H1 (cell line): ENCODE results near the gene OXCT2. TPM values are rescaled to one million over a fixed set of nuclear protein-coding genes. Genes with fewer than 3 reads are reported as not detected.

ENCODE experiments used
- CTCF ChIA-PET: fragments of 300-600 bp; sonication (Branson Sonifier 250); formaldehyde crosslinking; loops from one replicate; lab custom pipeline; 2021; ENCODE audit not compliant: partially characterized antibody; lab: Charles Lee
- POLR2A ChIA-PET: fragments of 300-600 bp; sonication (Branson Sonifier 250); formaldehyde crosslinking; loops from one replicate; lab custom pipeline; 2021; ENCODE audit warnings: inconsistent platforms; ENCODE audit not compliant: partially characterized antibody; lab: Charles Lee
- DNase-seq, 2 experiments: peaks; one replicate each; pipeline versions ENCODE4 v3.0.0 to v3.0.0-alpha.2; 2010 to 2022; ENCODE audit warnings: low spot score in 2 of 2, low read depth in 1 of 2, mixed read lengths in 1 of 2
- FAIRE-seq: peaks from 2 replicates; lab custom pipeline; 2011; peaks lifted over from hg19 to GRCh38; lab: Jason Lieb, UNC
- H2AFZ ChIP-seq: 2 replicates; pipeline ENCODE4 v1.8.1; 2012; ENCODE audit warnings: low read length, inconsistent platforms
- H2AK5ac ChIP-seq: 2 replicates; pipeline ENCODE4 v1.6.1; 2013; ENCODE audit warnings: low read depth, low read length
- H2BK120ac ChIP-seq: replicated peaks from 2 replicates; pipeline ENCODE3; 2013; ENCODE audit warnings: low read depth, low read length, inconsistent platforms
- H2BK12ac ChIP-seq: 2 replicates; pipeline ENCODE4 v1.6.1; 2013; ENCODE audit warnings: low read depth, low read length
- H2BK15ac ChIP-seq: 2 replicates; pipeline ENCODE4 v1.6.1; 2013; ENCODE audit warnings: low read length
- H2BK20ac ChIP-seq: 2 replicates; pipeline ENCODE4 v1.6.1; 2013; ENCODE audit warnings: low read length
- H2BK5ac ChIP-seq: 2 replicates; pipeline ENCODE4 v1.6.1; 2013; ENCODE audit warnings: low read depth, low read length
- H3K14ac ChIP-seq: 2 replicates; pipeline ENCODE4 v1.6.1; 2013; ENCODE audit warnings: inconsistent platforms; ENCODE audit not compliant: insufficient read length
- H3K18ac ChIP-seq: 2 replicates; pipeline ENCODE4 v1.6.1; 2013; ENCODE audit warnings: low read length; ENCODE audit errors: extremely low read depth
- H3K23ac ChIP-seq: 2 replicates; pipeline ENCODE4 v1.6.1; 2013; ENCODE audit warnings: inconsistent platforms; ENCODE audit not compliant: insufficient read length
- H3K23me2 ChIP-seq: 2 replicates; pipeline ENCODE4 v1.6.1; 2013; ENCODE audit warnings: low read depth, low read length
- H3K27ac ChIP-seq: 2 replicates; pipeline ENCODE4 v1.6.1; 2011; ENCODE audit warnings: low read depth, low read length, inconsistent platforms
- H3K27me3 ChIP-seq, 4 experiments: replicated peaks in 1 of 4; 1 replicate in 1 of 4; 2 replicates in 3 of 4; pipeline versions ENCODE4 v1.6.1 to v1.8.1; 2011 to 2013; ENCODE audit warnings: low read length in 3 of 4, mild to moderate bottlenecking in 3 of 4, inconsistent platforms in 2 of 4, mixed read lengths in 2 of 4, moderate library complexity in 1 of 4; ENCODE audit not compliant: control insufficient read depth in 3 of 4, insufficient read depth in 3 of 4; ENCODE audit errors: extremely low read depth in 1 of 4
- H3K36me3 ChIP-seq, 4 experiments: 2 replicates each; pipeline versions ENCODE4 v1.6.1 to v1.8.1; 2011 to 2013; ENCODE audit warnings: mild to moderate bottlenecking in 4 of 4, low read length in 3 of 4, moderate library complexity in 2 of 4, control low read depth in 1 of 4, inconsistent platforms in 1 of 4; ENCODE audit not compliant: insufficient read depth in 4 of 4, control insufficient read depth in 2 of 4
- H3K4ac ChIP-seq: replicated peaks from 2 replicates; pipeline ENCODE3; 2013; ENCODE audit warnings: low read length, low read depth, mixed read lengths, inconsistent platforms; ENCODE audit not compliant: insufficient read length
- H3K4me1 ChIP-seq, 4 experiments: replicated peaks in 1 of 4; 1 replicate in 1 of 4; 2 replicates in 3 of 4; pipeline versions ENCODE4 v1.6.1 to v1.8.1; 2011 to 2013; ENCODE audit warnings: low read length in 3 of 4, inconsistent platforms in 2 of 4, mixed read lengths in 1 of 4; ENCODE audit not compliant: insufficient read depth in 4 of 4, control insufficient read depth in 3 of 4
- H3K4me2 ChIP-seq, 2 experiments: 2 replicates each; pipeline versions ENCODE4 v1.6.1 to v1.8.1; 2011 to 2013; ENCODE audit warnings: low read depth in 2 of 2, low read length in 2 of 2, control low read depth in 1 of 2, inconsistent platforms in 1 of 2, mild to moderate bottlenecking in 1 of 2; ENCODE audit not compliant: insufficient read depth in 1 of 2
- H3K4me3 ChIP-seq, 4 experiments: fragments of 200-600, 300-600 bp in 1 of 4; sonication (generic), shearing (Covaris generic), sonication (Bioruptor Twin) in 1 of 4; 2 replicates each; pipeline versions ENCODE4 v1.5.1 to v1.8.1; 2011 to 2016; ENCODE audit warnings: low read length in 4 of 4, low read depth in 3 of 4, control low read depth in 2 of 4, inconsistent platforms in 2 of 4, mild to moderate bottlenecking in 2 of 4, mixed read lengths in 1 of 4, moderate library complexity in 1 of 4; ENCODE audit not compliant: insufficient read depth in 2 of 4; ENCODE audit errors: extremely low read depth in 1 of 4
- H3K56ac ChIP-seq: replicated peaks from 2 replicates; pipeline ENCODE3; 2013; ENCODE audit warnings: low read depth, mild to moderate bottlenecking, mixed read lengths, low read length, inconsistent platforms; ENCODE audit not compliant: insufficient read length
- H3K79me1 ChIP-seq: 2 replicates; pipeline ENCODE4 v1.6.1; 2013; ENCODE audit warnings: low read depth, low read length, control low read depth
- H3K79me2 ChIP-seq, 2 experiments: 2 replicates each; pipeline versions ENCODE4 v1.6.1 to v1.8.1; 2012 to 2013; ENCODE audit warnings: low read length in 2 of 2, mild to moderate bottlenecking in 2 of 2, inconsistent platforms in 1 of 2; ENCODE audit not compliant: insufficient read depth in 2 of 2, control insufficient read depth in 1 of 2
- H3K9ac ChIP-seq, 4 experiments: replicated peaks in 1 of 4; 1 replicate in 1 of 4; 2 replicates in 3 of 4; pipeline versions ENCODE4 v1.6.1 to v1.8.1; 2011 to 2013; ENCODE audit warnings: low read depth in 3 of 4, low read length in 3 of 4, control low read depth in 2 of 4, mild to moderate bottlenecking in 2 of 4, moderate library complexity in 2 of 4, inconsistent platforms in 1 of 4; ENCODE audit errors: extremely low read depth in 1 of 4
- H3K9me3 ChIP-seq, 2 experiments: 2 replicates each; pipeline versions ENCODE4 v1.6.1 to v1.8.1; 2012 to 2013; ENCODE audit warnings: mild to moderate bottlenecking in 2 of 2, moderate library complexity in 2 of 2, control low read depth in 1 of 2, inconsistent platforms in 1 of 2, low read depth in 1 of 2, low read length in 1 of 2, mixed read lengths in 1 of 2; ENCODE audit not compliant: insufficient read depth in 2 of 2
- H4K20me1 ChIP-seq, 2 experiments: replicated peaks in 1 of 2; 2 replicates each; pipeline versions ENCODE3 to v1.8.1; 2011 to 2013; ENCODE audit warnings: inconsistent platforms in 2 of 2, low read length in 2 of 2, mild to moderate bottlenecking in 1 of 2; ENCODE audit not compliant: insufficient read depth in 2 of 2, control insufficient read depth in 1 of 2
- H4K5ac ChIP-seq: 2 replicates; pipeline ENCODE4 v1.6.1; 2013; ENCODE audit warnings: low read length, low read depth, mixed read lengths, inconsistent platforms; ENCODE audit not compliant: insufficient read length
- H4K8ac ChIP-seq: 2 replicates; pipeline ENCODE4 v1.8.0; 2013; ENCODE audit warnings: mild to moderate bottlenecking, moderate library complexity, low read length, inconsistent platforms; ENCODE audit not compliant: insufficient read depth; ENCODE audit errors: extremely low read depth
- H4K91ac ChIP-seq: replicated peaks from 2 replicates; pipeline ENCODE3; 2013; ENCODE audit warnings: low read length, mixed read lengths, inconsistent platforms; ENCODE audit not compliant: insufficient read length
- CREB1 ChIP-seq: IDR thresholded peaks from 2 replicates; pipeline ENCODE4 v1.6.1; 2012; ENCODE audit warnings: inconsistent platforms
- GABPA ChIP-seq: IDR thresholded peaks from 2 replicates; pipeline ENCODE4 v1.6.1; 2011; ENCODE audit warnings: mild to moderate bottlenecking, low read length, moderate library complexity, borderline replicate concordance; ENCODE audit not compliant: insufficient read depth
- KDM4A ChIP-seq: IDR thresholded peaks from one replicate; pipeline ENCODE4 v1.7.1; 2012; ENCODE audit warnings: low read depth, mild to moderate bottlenecking, moderate library complexity, low read length, inconsistent platforms; ENCODE audit not compliant: severe bottlenecking
- RXRA ChIP-seq: IDR thresholded peaks from 2 replicates; pipeline ENCODE4 v1.6.1; 2011; ENCODE audit warnings: low read depth, mild to moderate bottlenecking, low read length, moderate library complexity; ENCODE audit not compliant: insufficient read depth
- TEAD4 ChIP-seq: IDR thresholded peaks from 2 replicates; pipeline ENCODE4 v1.6.1; 2012; ENCODE audit warnings: low read depth, low read length, inconsistent platforms, mixed read lengths
- WGBS, 2 experiments: shearing (Covaris generic) in 1 of 2; methylation state at CpG; one replicate each; pipeline versions ENCODE4 v1.1.6 to v1.1.7; 2013 to 2015; ENCODE audit warnings: low lambda C conversion rate in 2 of 2, mixed read lengths in 2 of 2, inconsistent platforms in 1 of 2, low coverage in 1 of 2, missing lambda C conversion rate in 1 of 2; ENCODE audit not compliant: insufficient replicate concordance in 2 of 2, insufficient coverage in 1 of 2, insufficient read length in 1 of 2; ENCODE audit errors: extremely low coverage in 1 of 2, missing lambda C conversion rate in 1 of 2; 5-methylcytosine and 5-hydroxymethylcytosine counted together
- polyA plus RNA-seq, 7 experiments: library from polyadenylated mRNA; depleted of rRNA in 3 of 7; stranded (reverse) in 5 of 7; unstranded in 2 of 7; fragments of >200 nt in 5 of 7; fragments of 200-250 nt in 2 of 7; gene quantifications; 1 replicate in 5 of 7; 2 replicates in 1 of 7; 4 replicates in 1 of 7; pipeline versions ENCODE4 v1.2.1 to v1.2.3, GENCODE V29; 2011 to 2013; ENCODE audit warnings: missing spikeins in 2 of 7, mixed read lengths in 2 of 7
- total RNA-seq: library from RNA; stranded (reverse); fragmentation: NEBNext Ultra II Directional; extraction: Animal tissue kit (Norgen Biotek cat#: 25700); gene quantifications from 2 replicates; pipeline ENCODE4 v1.2.1, GENCODE V29; 2021
- TF ChIP-seq, protein P1 (sequence below), 3 experiments: IDR thresholded peaks; 1 replicate in 2 of 3; 2 replicates in 1 of 3; pipeline versions ENCODE4 v1.5.1 to v1.6.1; 2011; ENCODE audit warnings: low read length in 3 of 3, mild to moderate bottlenecking in 3 of 3, inconsistent platforms in 2 of 3, low read depth in 1 of 3, moderate library complexity in 1 of 3; ENCODE audit not compliant: insufficient read depth in 1 of 3; ENCODE audit errors: control extremely low read depth in 1 of 3

Gene OXCT2
- total and polyA plus RNA-seq, 2 of the 8 experiments (the other 6 are each of a cell fraction or from before 2014, with no cell fraction given), result 2.6 to 2.9 TPM

DNA sequence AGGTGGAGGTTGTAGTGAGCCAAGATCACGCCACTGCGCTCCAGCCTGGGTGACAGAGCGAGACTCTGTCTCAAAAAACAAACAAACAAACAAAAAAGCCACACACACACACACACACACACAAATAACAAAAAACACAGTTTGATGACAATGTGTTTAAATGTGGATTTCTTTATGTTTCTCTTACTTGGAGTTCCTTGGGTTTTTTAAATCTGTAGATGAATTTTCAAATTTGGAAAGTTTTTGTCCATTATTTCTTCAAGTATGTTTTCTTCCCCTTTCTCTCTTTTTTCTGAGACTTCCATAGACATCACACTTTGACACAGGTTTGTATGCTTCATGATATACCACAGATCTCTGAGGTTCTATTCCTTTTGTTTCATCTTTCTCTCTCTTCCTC lies 44.5 kb downstream of the OXCT2 start:
- Histone ChIP-seq H3K4ac (no peak overlapping the region), H3K36me3 (no peaks in the 10 kb centered on the region), H2BK5ac (no peak overlapping the region), H2AFZ (no peak overlapping the region), H2BK120ac (no peak overlapping the region), H2BK12ac (no peak overlapping the region), H3K18ac (no peak overlapping the region), H3K27me3 (peaks cover 2 to 56% (median 36%) of the 10 kb centered on the region in 4 experiments), H3K23ac (no peak overlapping the region), H3K27ac (no peak overlapping the region), H4K8ac (no peak overlapping the region), H3K9me3 (no peaks in the 10 kb centered on the region), H2BK20ac (no peak overlapping the region), H3K79me2 (no peaks in the 10 kb centered on the region), H3K14ac (no peak overlapping the region), H3K4me3 (no peak overlapping the region), H3K79me1 (no peaks in the 10 kb centered on the region), H3K56ac (no peak overlapping the region), H4K20me1 (no peaks in the 10 kb centered on the region), H2AK5ac (no peak overlapping the region), H3K23me2 (no peaks in the 10 kb centered on the region), H3K4me1 (no peaks in the 10 kb centered on the region), H4K91ac (no peak overlapping the region), H3K9ac (no peak overlapping the region), H4K5ac (no peak overlapping the region), H2BK15ac (no peak overlapping the region), H3K4me2 (no peak overlapping the region)
- 81% methylated on average over 3 of the region's 3 CpGs; no CpG with 5 or more reads in 1 of the 2 experiments for WGBS, 2 experiments
- ChIA-PET CTCF (interaction anchor here (0.7 to 2.0 kb wide), 4 partner anchors 13 to 72 kb away, joined by 3 to 6 read pairs (median 4); no protein-coding TSS in a partner anchor), POLR2A (no interaction called here)
- no peak for TF ChIP-seq RXRA
- TF ChIP-seq KDM4A, result no peak
- TF ChIP-seq GABPA, result no peak
- no peak for TF ChIP-seq CREB1
- no peak for TF ChIP-seq TEAD4
- TF ChIP-seq, protein P1, sequence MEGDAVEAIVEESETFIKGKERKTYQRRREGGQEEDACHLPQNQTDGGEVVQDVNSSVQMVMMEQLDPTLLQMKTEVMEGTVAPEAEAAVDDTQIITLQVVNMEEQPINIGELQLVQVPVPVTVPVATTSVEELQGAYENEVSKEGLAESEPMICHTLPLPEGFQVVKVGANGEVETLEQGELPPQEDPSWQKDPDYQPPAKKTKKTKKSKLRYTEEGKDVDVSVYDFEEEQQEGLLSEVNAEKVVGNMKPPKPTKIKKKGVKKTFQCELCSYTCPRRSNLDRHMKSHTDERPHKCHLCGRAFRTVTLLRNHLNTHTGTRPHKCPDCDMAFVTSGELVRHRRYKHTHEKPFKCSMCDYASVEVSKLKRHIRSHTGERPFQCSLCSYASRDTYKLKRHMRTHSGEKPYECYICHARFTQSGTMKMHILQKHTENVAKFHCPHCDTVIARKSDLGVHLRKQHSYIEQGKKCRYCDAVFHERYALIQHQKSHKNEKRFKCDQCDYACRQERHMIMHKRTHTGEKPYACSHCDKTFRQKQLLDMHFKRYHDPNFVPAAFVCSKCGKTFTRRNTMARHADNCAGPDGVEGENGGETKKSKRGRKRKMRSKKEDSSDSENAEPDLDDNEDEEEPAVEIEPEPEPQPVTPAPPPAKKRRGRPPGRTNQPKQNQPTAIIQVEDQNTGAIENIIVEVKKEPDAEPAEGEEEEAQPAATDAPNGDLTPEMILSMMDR (IDR thresholded peaks at IDR 0.05; ENCODE audit: control extremely low read depth in 1 of 3, insufficient read depth in 1 of 3, low read depth in 1 of 3, low read length in 3 of 3), result no peak
- no peak for DNase-seq
- no peak for FAIRE-seq
